GM21447 (cell line): ENCODE data around the gene CEP83.
A peak's percentile ranks its signal among the peaks of the same experiment; 100 is the strongest.

Experiments
- ATAC-seq: cut with Tn5 transposase; IDR thresholded peaks from one replicate; pipeline ENCODE4 v1.9.1; 2021; ENCODE audit not compliant: unreplicated experiment

CEP83 gene

GRCh38 chr12:94271351-94271750, 188.3 kb downstream of the CEP83 start:
- ATAC-seq = no peak

GRCh38 chr12:94269316-94269999, 190.2 kb downstream of the CEP83 start:
- peak; percentile 69 for ATAC-seq

GRCh38 chr12:94267921-94268471, 191.7 kb downstream of the CEP83 start:
- no peak for ATAC-seq

GRCh38 chr12:94267537-94267872, 192.2 kb downstream of the CEP83 start:
- ATAC-seq = no peak

- no peak for ATAC-seq
Observed at GRCh38 chr12:94266796-94267536, 192.7 kb downstream of the CEP83 start.

- ATAC-seq = no peak
Observed at GRCh38 chr12:94265966-94266745, 193.5 kb downstream of the CEP83 start.

- ATAC-seq = no peak
Observed at GRCh38 chr12:94265539-94265938, 194.1 kb downstream of the CEP83 start.

- ATAC-seq = no peak
Observed at GRCh38 chr12:94264736-94265485, 194.8 kb downstream of the CEP83 start.

GRCh38 chr12:94263905-94264561, 195.6 kb downstream of the CEP83 start:
- ATAC-seq = no peak

- ATAC-seq = peak; percentile 54
Observed at GRCh38 chr12:94263011-94263811, 196.5 kb downstream of the CEP83 start.

- ATAC-seq = peak; percentile 71
Observed at GRCh38 chr12:94262228-94263010, 197.2 kb downstream of the CEP83 start.

GRCh38 chr12:94261786-94262185, 197.9 kb downstream of the CEP83 start:
- ATAC-seq = no peak

GRCh38 chr12:94261119-94261518, 198.5 kb downstream of the CEP83 start:
- ATAC-seq = no peak

GRCh38 chr12:94260717-94261116, 198.9 kb downstream of the CEP83 start:
- no peak for ATAC-seq

- no peak for ATAC-seq
Observed at GRCh38 chr12:94260017-94260416, 199.7 kb downstream of the CEP83 start.

GRCh38 chr12:94258593-94258992, 201.1 kb downstream of the CEP83 start:
- no peak for ATAC-seq
